CD14-positive monocyte (primary cell): ENCODE measurements around the gene CD3E. TPM values are rescaled to one million over a fixed set of nuclear protein-coding genes. Genes with fewer than 3 reads are reported as not detected.

Experiments
- DNase-seq, 3 donors: peaks; one replicate each; pipeline ENCODE4 v3.0.0-alpha.2; 2011 to 2022
- H2AFZ ChIP-seq: 2 replicates; pipeline ENCODE4 v1.6.0; 2012; ENCODE audit warnings: mild to moderate bottlenecking, low read depth, low read length, inconsistent platforms; ENCODE audit not compliant: insufficient read depth, poor library complexity, severe bottlenecking
- H3K27ac ChIP-seq, 2 donors: 1 replicate in 1 of 2; 2 replicates in 1 of 2; pipeline ENCODE4 v1.5.1; 2012 to 2013; ENCODE audit warnings: low read length in 2 of 2, control low read depth in 1 of 2, inconsistent platforms in 1 of 2, low read depth in 1 of 2, mild to moderate bottlenecking in 1 of 2
- H3K27me3 ChIP-seq, 2 donors: one replicate each; pipeline versions ENCODE4 v1.6.0 to v1.6.1; 2011 to 2013; ENCODE audit warnings: low read length in 2 of 2; ENCODE audit not compliant: control insufficient read depth in 2 of 2, insufficient read depth in 2 of 2
- H3K36me3 ChIP-seq, 2 donors: replicated peaks in 1 of 2; 1 replicate in 1 of 2; 2 replicates in 1 of 2; pipeline versions ENCODE4 v1.5.1 to v1.6.1; 2012 to 2013; ENCODE audit warnings: low read length in 2 of 2, control low read depth in 1 of 2, inconsistent platforms in 1 of 2, mild to moderate bottlenecking in 1 of 2; ENCODE audit not compliant: insufficient read depth in 2 of 2, control insufficient read depth in 1 of 2
- H3K4me1 ChIP-seq, 2 donors: 1 replicate in 1 of 2; 2 replicates in 1 of 2; pipeline versions ENCODE4 v1.5.1 to v1.6.1; 2012 to 2013; ENCODE audit warnings: low read length in 2 of 2, control low read depth in 1 of 2, inconsistent platforms in 1 of 2, mild to moderate bottlenecking in 1 of 2, moderate library complexity in 1 of 2; ENCODE audit not compliant: insufficient read depth in 2 of 2, control insufficient read depth in 1 of 2
- H3K4me2 ChIP-seq: replicated peaks from 2 replicates; pipeline ENCODE3; 2012; ENCODE audit warnings: low read length, moderate library complexity, mild to moderate bottlenecking; ENCODE audit not compliant: poor library complexity, severe bottlenecking; ENCODE audit errors: extremely low read depth
- H3K4me3 ChIP-seq, 3 experiments: fragments of 200-600 bp in 1 of 3; sonication (generic) in 1 of 3; replicated peaks in 1 of 3; 1 replicate in 2 of 3; 2 replicates in 1 of 3; pipeline ENCODE4 v1.5.1; 2011 to 2013; ENCODE audit warnings: low read length in 3 of 3, mild to moderate bottlenecking in 3 of 3, control low read depth in 2 of 3, low read depth in 2 of 3, inconsistent platforms in 1 of 3, moderate library complexity in 1 of 3
- H3K79me2 ChIP-seq: 2 replicates; pipeline ENCODE4 v1.6.0; 2012; ENCODE audit warnings: mild to moderate bottlenecking, control low read depth, inconsistent platforms, low read length, moderate library complexity; ENCODE audit not compliant: insufficient read depth
- H3K9ac ChIP-seq: 2 replicates; pipeline ENCODE4 v1.6.0; 2017; ENCODE audit warnings: low read length, mild to moderate bottlenecking; ENCODE audit not compliant: insufficient read depth, poor library complexity, severe bottlenecking
- H3K9me3 ChIP-seq, 2 donors: replicated peaks in 1 of 2; 1 replicate in 1 of 2; 2 replicates in 1 of 2; pipeline versions ENCODE4 v1.5.1 to v1.6.1; 2012 to 2013; ENCODE audit warnings: low read length in 2 of 2, control low read depth in 1 of 2; ENCODE audit not compliant: control insufficient read depth in 1 of 2, insufficient read depth in 1 of 2
- H4K20me1 ChIP-seq: 2 replicates; pipeline ENCODE4 v1.6.0; 2012; ENCODE audit warnings: mild to moderate bottlenecking, low read length, control low read depth, moderate library complexity; ENCODE audit not compliant: insufficient read depth
- H3K27ac Mint-ChIP-seq, 7 donors: one replicate each; pipeline ENCODE4 v1.8.0; 2020; ENCODE audit warnings: mild to moderate bottlenecking in 7 of 7, mixed read lengths in 7 of 7, moderate library complexity in 6 of 7, inconsistent platforms in 2 of 7
- H3K27me3 Mint-ChIP-seq, 3 donors: one replicate each; pipeline ENCODE4 v1.8.0; 2021 to 2022; ENCODE audit warnings: low read depth in 3 of 3, mild to moderate bottlenecking in 3 of 3, mixed read lengths in 3 of 3, moderate library complexity in 3 of 3, inconsistent platforms in 1 of 3
- H3K36me3 Mint-ChIP-seq, 2 donors: one replicate each; pipeline ENCODE4 v1.8.0; 2020; ENCODE audit warnings: mixed read lengths in 2 of 2, inconsistent platforms in 1 of 2, mild to moderate bottlenecking in 1 of 2
- H3K4me1 Mint-ChIP-seq: one replicate; pipeline ENCODE4 v1.8.0; 2020; ENCODE audit warnings: mild to moderate bottlenecking, mixed read lengths
- H3K4me3 Mint-ChIP-seq, 2 donors: one replicate each; pipeline ENCODE4 v1.8.0; 2020; ENCODE audit warnings: mild to moderate bottlenecking in 2 of 2, mixed read lengths in 2 of 2, moderate library complexity in 1 of 2
- H3K9me3 Mint-ChIP-seq, 7 donors: one replicate each; pipeline ENCODE4 v1.8.0; 2020 to 2022; ENCODE audit warnings: mixed read lengths in 7 of 7, mild to moderate bottlenecking in 6 of 7, moderate library complexity in 6 of 7, inconsistent platforms in 2 of 7
- CTCF ChIP-seq: fragments of 200-600 bp; IDR thresholded peaks from one replicate; pipeline ENCODE4 v1.8.0; 2022; ENCODE audit warnings: antibody characterized with exemption, mild to moderate bottlenecking
- WGBS: methylation state at CpG from one replicate; pipeline ENCODE4 v1.1.5; 2013; ENCODE audit warnings: missing lambda C conversion rate; ENCODE audit not compliant: insufficient coverage; 5-methylcytosine and 5-hydroxymethylcytosine counted together
- intact Hi-C, 2 donors: fragments of 100-400 bp; cut with micrococcal nuclease; formaldehyde crosslinking; loops; one replicate each; pipeline versions ENCODE4 v1.15.0 to v1.15.1; 2023
- polyA plus RNA-seq, 3 donors: library from polyadenylated mRNA; depleted of rRNA in 1 of 3; unstranded in 2 of 3; stranded (reverse) in 1 of 3; fragments of 300-500 nt in 2 of 3; fragments of >200 nt in 1 of 3; fragmentation: Illumina TruSeq in 2 of 3; gene quantifications; 1 replicate in 2 of 3; 2 replicates in 1 of 3; pipeline ENCODE4 v1.2.3, GENCODE V29; 2012 to 2021

The CD3E gene
- polyA plus RNA-seq, 3 donors, result 0.12 to 1.6 (median 1.5) TPM

GRCh38 chr11:118313242-118313641 is 8.7 kb downstream of the CD3E start:
- no peak overlapping the region for H3K9ac ChIP-seq
- no peaks in the 10 kb centered on the region for H3K36me3 ChIP-seq
- WGBS, result no CpG with 5 or more reads among the region's 4 CpGs
- H3K9me3 ChIP-seq, result no peaks in the 10 kb centered on the region
- H2AFZ ChIP-seq, result no peak overlapping the region
- no peak for TF ChIP-seq CTCF
- H3K4me1 ChIP-seq, result peaks cover 32 to 34% of the 10 kb centered on the region in 2 donors
- H3K27me3 Mint-ChIP-seq, result peaks cover 0 to 4% (median 3%) of the 10 kb centered on the region in 3 donors
- no peak overlapping the region for H3K4me3 ChIP-seq
- H3K4me2 ChIP-seq, result no peak overlapping the region
- intact Hi-C loops, result no loop called here
- H4K20me1 ChIP-seq, result no peaks in the 10 kb centered on the region
- no peaks in the 10 kb centered on the region for H3K27me3 ChIP-seq
- no peak overlapping the region for H3K4me3 Mint-ChIP-seq
- peaks cover 0 to 4% (median 0%) of the 10 kb centered on the region in 7 donors for H3K9me3 Mint-ChIP-seq
- no peaks in the 10 kb centered on the region for H3K79me2 ChIP-seq
- H3K27ac Mint-ChIP-seq, result no peak overlapping the region
- H3K36me3 Mint-ChIP-seq, result no peaks in the 10 kb centered on the region
- no peak overlapping the region for H3K27ac ChIP-seq
- DNase-seq, result no peak
- peaks cover 32% of the 10 kb centered on the region for H3K4me1 Mint-ChIP-seq

GRCh38 chr11:118314988-118315411 is 10.5 kb downstream of the CD3E start:
- DNase-seq, result no peak
- H3K4me2 ChIP-seq, result no peak overlapping the region
- H4K20me1 ChIP-seq, result no peaks in the 10 kb centered on the region
- H3K9me3 ChIP-seq, result no peaks in the 10 kb centered on the region
- peaks cover 50 to 51% of the 10 kb centered on the region in 2 donors for H3K4me1 ChIP-seq
- Mint-ChIP-seq H3K9me3 (peaks cover 0 to 4% (median 2%) of the 10 kb centered on the region in 7 donors), H3K27ac (peak overlapping the region in 2 of 7 donors; percentile 78 to 80), H3K27me3 (peaks cover 0 to 4% (median 0%) of the 10 kb centered on the region in 3 donors), H3K36me3 (no peaks in the 10 kb centered on the region), H3K4me3 (peak overlapping the region in 1 of 2 donors; percentile 57), H3K4me1 (peaks cover 50% of the 10 kb centered on the region)
- H3K4me3 ChIP-seq, result no peak overlapping the region
- H3K27ac ChIP-seq, result no peak overlapping the region
- H3K36me3 ChIP-seq, result no peaks in the 10 kb centered on the region
- no peak overlapping the region for H3K9ac ChIP-seq
- H3K27me3 ChIP-seq, result no peaks in the 10 kb centered on the region
- no peaks in the 10 kb centered on the region for H3K79me2 ChIP-seq
- no peak for TF ChIP-seq CTCF
- peak overlapping the region; percentile 47 for H2AFZ ChIP-seq
- intact Hi-C loops, result no loop called here
- WGBS, result 100% methylated on average over 1 of the region's 7 CpGs
